MM.1S (cell line): ENCODE data around the gene PTCRA.

Source experiments
- EZH2 ChIP-seq: fragments of 300-600 bp; sonication (generic); optimal IDR thresholded peaks from 2 replicates; pipeline ENCODE3; 2017; ENCODE audit warnings: low read depth, mild to moderate bottlenecking, antibody characterized with exemption, low read length, mixed read lengths
- EZH2phosphoT487 ChIP-seq: fragments of 300-600 bp; sonication (generic); IDR thresholded peaks from 2 replicates; pipeline ENCODE4 v1.6.1; 2018; ENCODE audit warnings: antibody characterized with exemption, low read length
- TF ChIP-seq, protein P1 (sequence below): fragments of 300-600 bp; sonication (generic); IDR thresholded peaks from 2 replicates; pipeline ENCODE4 v1.5.1; 2016; ENCODE audit warnings: antibody characterized with exemption, low read length, mixed read lengths

DNA sequence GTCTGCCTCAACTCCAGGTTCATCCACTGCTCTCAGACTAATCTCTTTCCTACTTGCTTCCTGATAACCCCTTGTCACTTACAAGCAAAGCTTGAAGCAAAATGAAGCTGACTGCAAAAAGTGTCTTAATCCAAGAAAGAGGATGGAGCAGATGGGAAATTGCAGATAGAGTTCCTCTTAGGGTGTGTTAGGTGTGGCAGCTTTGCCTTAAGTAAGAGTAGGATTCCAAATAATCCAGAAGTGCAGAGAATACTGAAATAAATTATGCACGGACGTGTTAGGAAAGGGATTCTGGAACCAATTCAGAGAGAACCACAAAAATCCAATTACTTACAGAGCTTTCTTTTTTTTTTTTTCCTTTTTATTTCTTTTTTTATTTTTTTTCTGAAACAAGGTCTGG lies 42.5 kb upstream of the PTCRA start:
- TF ChIP-seq, protein P1, sequence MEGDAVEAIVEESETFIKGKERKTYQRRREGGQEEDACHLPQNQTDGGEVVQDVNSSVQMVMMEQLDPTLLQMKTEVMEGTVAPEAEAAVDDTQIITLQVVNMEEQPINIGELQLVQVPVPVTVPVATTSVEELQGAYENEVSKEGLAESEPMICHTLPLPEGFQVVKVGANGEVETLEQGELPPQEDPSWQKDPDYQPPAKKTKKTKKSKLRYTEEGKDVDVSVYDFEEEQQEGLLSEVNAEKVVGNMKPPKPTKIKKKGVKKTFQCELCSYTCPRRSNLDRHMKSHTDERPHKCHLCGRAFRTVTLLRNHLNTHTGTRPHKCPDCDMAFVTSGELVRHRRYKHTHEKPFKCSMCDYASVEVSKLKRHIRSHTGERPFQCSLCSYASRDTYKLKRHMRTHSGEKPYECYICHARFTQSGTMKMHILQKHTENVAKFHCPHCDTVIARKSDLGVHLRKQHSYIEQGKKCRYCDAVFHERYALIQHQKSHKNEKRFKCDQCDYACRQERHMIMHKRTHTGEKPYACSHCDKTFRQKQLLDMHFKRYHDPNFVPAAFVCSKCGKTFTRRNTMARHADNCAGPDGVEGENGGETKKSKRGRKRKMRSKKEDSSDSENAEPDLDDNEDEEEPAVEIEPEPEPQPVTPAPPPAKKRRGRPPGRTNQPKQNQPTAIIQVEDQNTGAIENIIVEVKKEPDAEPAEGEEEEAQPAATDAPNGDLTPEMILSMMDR: no peak
- no peak for TF ChIP-seq EZH2
- no peak for TF ChIP-seq EZH2phosphoT487
